RWPE2 (cell line): ENCODE results near the gene CLOCK.

Source experiments
- ATAC-seq: fragments of 200-7000 bp; cut with Tn5 transposase; 3 replicates; pipeline ENCODE4 v1.9.1; 2021; ENCODE audit warnings: low read depth
- DNase-seq: peaks from one replicate; pipeline ENCODE4 v3.0.0-alpha.2; 2020; ENCODE audit warnings: low spot score
- H3K27ac ChIP-seq: fragments of 450-650 bp; 2 replicates; pipeline ENCODE4 v1.5.1; 2017; ENCODE audit warnings: mild to moderate bottlenecking; ENCODE audit not compliant: poor library complexity, severe bottlenecking
- H3K27me3 ChIP-seq: fragments of 250-450 bp; sonication (Bioruptor Pico); 2 replicates; pipeline ENCODE4 v1.5.1; 2021; ENCODE audit warnings: mild to moderate bottlenecking, moderate library complexity; ENCODE audit not compliant: insufficient read depth, poor library complexity, severe bottlenecking
- H3K36me3 ChIP-seq: fragments of 250-450 bp; sonication (Bioruptor Pico); 2 replicates; pipeline ENCODE4 v1.5.1; 2020; ENCODE audit warnings: low read depth, mild to moderate bottlenecking, moderate library complexity
- H3K4me1 ChIP-seq: fragments of 250-450 bp; sonication (Bioruptor Pico); 2 replicates; pipeline ENCODE4 v1.5.1; 2021; ENCODE audit warnings: mild to moderate bottlenecking, moderate library complexity; ENCODE audit not compliant: insufficient read depth, poor library complexity, severe bottlenecking
- H3K4me3 ChIP-seq: fragments of 250-450 bp; sonication (Bioruptor Pico); 2 replicates; pipeline ENCODE4 v1.5.1; 2021; ENCODE audit warnings: mild to moderate bottlenecking, moderate library complexity; ENCODE audit not compliant: severe bottlenecking
- H3K9me3 ChIP-seq: fragments of 250-450 bp; sonication (Bioruptor Pico); 2 replicates; pipeline ENCODE4 v1.5.1; 2021; ENCODE audit warnings: mild to moderate bottlenecking, moderate library complexity; ENCODE audit not compliant: severe bottlenecking
- CTCF ChIP-seq: fragments of 450-650 bp; IDR thresholded peaks from one replicate; pipeline ENCODE4 v1.5.1; 2017; ENCODE audit warnings: mild to moderate bottlenecking, moderate library complexity; ENCODE audit not compliant: poor library complexity, severe bottlenecking

Gene CLOCK

GRCh38 chr4:55543858-55544257, 2.9 kb downstream of the CLOCK start:
- no peak for DNase-seq
- no peaks in the 10 kb centered on the region for H3K27me3 ChIP-seq
- TF ChIP-seq CTCF, result peak; percentile 25
- no peaks in the 10 kb centered on the region for H3K9me3 ChIP-seq
- peaks cover 11% of the 10 kb centered on the region; the same call in 1 of the 2 replicates for H3K36me3 ChIP-seq
- H3K4me3 ChIP-seq, result no peak overlapping the region
- peak overlapping the region; percentile 95 for H3K27ac ChIP-seq
- no peak for ATAC-seq
- H3K4me1 ChIP-seq, result peaks cover 24% of the 10 kb centered on the region

- TF ChIP-seq CTCF, result no peak
- DNase-seq (no peak), ATAC-seq (no peak)
Measured at GRCh38 chr4:55540271-55540670, 6.4 kb downstream of the CLOCK start.

GRCh38 chr4:55539658-55540057, 7.1 kb downstream of the CLOCK start:
- Histone ChIP-seq H3K4me1 (peaks cover 14% of the 10 kb centered on the region), H3K36me3 (peaks cover 15% of the 10 kb centered on the region; the same call in 1 of the 2 replicates), H3K4me3 (no peak overlapping the region), H3K27me3 (no peaks in the 10 kb centered on the region), H3K9me3 (no peaks in the 10 kb centered on the region), H3K27ac (no peak overlapping the region)
- DNase-seq (no peak), ATAC-seq (no peak)
- no peak for TF ChIP-seq CTCF

More at GRCh38 chr4:55540271-55540670, 6.4 kb downstream of the CLOCK start:
- no peak overlapping the region for H3K27ac ChIP-seq
- no peak overlapping the region for H3K4me3 ChIP-seq
- H3K36me3 ChIP-seq, result peaks cover 15% of the 10 kb centered on the region; the same call in 1 of the 2 replicates
- H3K27me3 ChIP-seq, result no peaks in the 10 kb centered on the region
- no peaks in the 10 kb centered on the region for H3K9me3 ChIP-seq
- peaks cover 15% of the 10 kb centered on the region for H3K4me1 ChIP-seq

- peaks cover 3% of the 10 kb centered on the region for H3K4me1 ChIP-seq
- no peak for DNase-seq
- H3K9me3 ChIP-seq, result no peaks in the 10 kb centered on the region
- H3K36me3 ChIP-seq, result peaks cover 15% of the 10 kb centered on the region; the same call in 1 of the 2 replicates
- TF ChIP-seq CTCF, result no peak
- H3K27me3 ChIP-seq, result no peaks in the 10 kb centered on the region
- no peak overlapping the region for H3K27ac ChIP-seq
- no peak overlapping the region for H3K4me3 ChIP-seq
- no peak for ATAC-seq
Measured at GRCh38 chr4:55538531-55538930, 8.2 kb downstream of the CLOCK start.

GRCh38 chr4:55534306-55534705, 12.4 kb downstream of the CLOCK start:
- Histone ChIP-seq H3K27ac (no peak overlapping the region), H3K27me3 (no peaks in the 10 kb centered on the region), H3K4me3 (no peak overlapping the region), H3K9me3 (peaks cover 4% of the 10 kb centered on the region), H3K4me1 (no peaks in the 10 kb centered on the region), H3K36me3 (peaks cover 13% of the 10 kb centered on the region)
- no peak for TF ChIP-seq CTCF
- no peak for DNase-seq
- no peak for ATAC-seq
